ENCODE results near the gene BMPR1A.

BMPR1A gene

DNA sequence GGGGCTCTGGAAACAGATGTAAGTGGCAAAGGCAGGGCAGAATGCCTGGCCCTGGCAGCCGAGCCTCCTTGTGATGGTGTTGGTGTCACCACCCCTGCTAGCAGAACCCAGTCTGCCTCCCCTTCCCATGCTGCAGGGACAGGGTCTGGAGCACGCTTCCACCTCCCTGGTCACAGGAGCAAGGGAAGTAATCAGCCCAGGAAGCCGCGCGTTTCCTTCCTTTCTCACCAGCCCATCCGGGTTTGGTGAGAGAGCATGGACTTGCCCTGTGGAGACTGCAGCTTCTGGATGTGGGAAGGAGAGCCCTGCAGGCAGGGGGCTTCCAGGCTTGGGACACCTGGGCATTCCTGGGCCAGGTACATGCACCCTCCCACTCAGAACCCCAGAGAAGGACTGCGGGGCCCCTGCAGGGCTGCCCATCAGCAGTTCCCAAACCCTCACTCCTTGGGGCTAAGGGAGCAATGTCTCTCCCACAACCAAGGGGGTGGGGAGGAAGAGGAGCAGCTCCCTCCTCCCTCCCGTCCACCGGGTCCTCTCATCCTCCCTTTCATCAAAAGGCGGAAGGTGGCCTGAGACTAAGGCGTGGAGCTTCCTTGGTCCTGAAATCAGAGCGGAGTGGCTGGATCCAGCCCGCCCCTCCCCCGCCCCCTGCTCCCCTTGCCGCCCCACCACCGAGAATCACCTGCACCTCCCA lies 199.2 kb downstream of the BMPR1A start:
- DNase-seq (ENCODE audit: low read depth in 2 of 2) = no peak

DNA sequence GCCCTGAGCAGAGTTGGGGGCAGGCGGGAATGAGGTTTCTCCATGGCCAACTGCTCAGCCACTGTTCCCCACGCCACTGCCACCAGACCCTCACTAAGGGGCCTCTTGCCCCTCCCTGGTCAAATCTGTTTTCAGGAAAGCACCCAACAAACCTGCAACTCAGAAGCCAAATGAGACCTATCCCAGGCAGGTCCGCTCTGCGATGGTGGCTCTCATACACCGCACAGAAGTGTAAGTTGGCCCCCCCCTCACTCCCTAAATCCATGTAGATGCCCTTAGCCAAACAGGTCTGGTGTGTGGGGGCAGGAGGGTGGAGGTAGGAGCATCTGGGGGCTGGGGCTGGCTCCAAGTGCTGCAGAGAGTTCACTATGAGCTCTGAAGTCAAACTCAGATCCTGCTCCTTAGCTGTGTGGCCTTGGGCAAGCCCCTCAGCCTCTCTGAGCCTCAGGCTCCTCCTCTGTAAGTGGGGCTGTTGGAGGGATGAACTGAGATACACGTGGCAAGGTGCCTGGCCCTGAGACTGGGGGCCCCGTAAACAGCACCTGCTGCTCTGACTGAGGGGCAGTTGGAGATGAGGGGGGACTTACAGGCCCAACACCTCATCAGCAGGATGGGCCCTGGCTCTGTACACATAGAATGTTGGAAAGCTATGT lies 199.9 kb downstream of the BMPR1A start:
- DNase-seq (ENCODE audit: low read depth in 2 of 2) = no peak

DNA sequence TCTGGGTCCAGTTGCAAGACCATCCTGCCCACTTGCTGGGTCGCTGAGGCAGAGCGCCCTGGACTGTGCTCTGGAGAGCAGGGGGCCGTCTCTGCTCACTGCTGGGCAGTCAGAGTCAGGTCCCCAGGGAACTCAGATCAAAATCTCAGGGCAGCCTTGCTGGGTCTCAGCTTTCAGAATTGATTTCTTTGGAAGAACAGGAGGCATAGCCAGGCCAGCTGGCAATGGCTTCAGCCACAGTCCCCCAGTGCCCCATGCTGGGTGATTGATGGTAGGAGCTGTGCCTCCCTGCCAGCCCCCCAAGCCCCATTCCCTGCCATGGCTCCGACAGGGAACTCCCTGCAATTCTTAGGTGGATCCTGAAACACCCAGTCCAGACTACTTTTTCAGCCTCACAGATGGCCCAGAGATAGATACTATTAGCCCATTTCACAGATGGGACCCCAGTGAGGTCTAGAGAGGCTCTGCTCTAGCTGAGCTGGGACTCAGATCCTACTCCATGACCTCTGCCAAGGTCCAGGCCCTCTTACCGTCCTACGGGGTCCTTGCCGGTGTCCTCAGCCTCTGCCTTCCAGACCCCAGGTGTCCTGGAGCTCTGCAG lies 200.5 kb downstream of the BMPR1A start:
- DNase-seq (ENCODE audit: low read depth in 2 of 2) = no peak

DNA sequence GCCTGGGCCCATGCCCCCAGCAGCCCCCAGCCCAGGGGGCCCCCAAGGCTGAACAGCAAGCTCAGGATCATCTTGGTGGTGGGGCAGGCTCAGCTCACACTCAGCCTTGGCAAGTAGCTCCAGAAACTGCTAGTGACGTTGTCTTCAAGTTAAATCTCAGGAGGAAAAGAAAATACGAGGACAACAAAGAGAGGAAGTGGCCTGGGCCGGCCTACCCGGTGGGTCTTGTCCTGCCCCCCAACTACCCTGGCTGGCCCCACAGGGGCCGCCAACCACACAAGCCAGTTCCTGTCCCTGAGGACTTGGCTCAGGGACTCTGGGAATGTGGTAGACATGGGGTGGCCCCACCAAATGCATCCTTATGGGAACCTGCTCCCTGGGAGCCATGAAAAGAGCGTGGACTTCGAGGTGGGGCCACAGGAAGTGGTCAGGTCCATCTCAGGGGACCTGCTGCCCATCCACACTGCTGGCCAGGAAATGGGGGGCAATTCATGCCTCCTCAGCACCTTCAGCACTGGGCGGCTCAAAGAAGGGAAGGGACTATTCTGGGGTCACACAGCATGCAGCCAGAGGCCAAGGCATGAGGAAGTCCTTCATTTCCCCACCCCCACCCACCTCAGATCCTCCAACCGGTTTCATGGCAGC lies 201.2 kb downstream of the BMPR1A start, which contains the start of gene MMRN2:
TSS of gene MMRN2 (minus strand) at position 145 of the 645 bp plus-strand sequence. CDS start at position 71, 74 bp downstream.
- DNase-seq (ENCODE audit: low read depth in 2 of 2) = no peak

DNA sequence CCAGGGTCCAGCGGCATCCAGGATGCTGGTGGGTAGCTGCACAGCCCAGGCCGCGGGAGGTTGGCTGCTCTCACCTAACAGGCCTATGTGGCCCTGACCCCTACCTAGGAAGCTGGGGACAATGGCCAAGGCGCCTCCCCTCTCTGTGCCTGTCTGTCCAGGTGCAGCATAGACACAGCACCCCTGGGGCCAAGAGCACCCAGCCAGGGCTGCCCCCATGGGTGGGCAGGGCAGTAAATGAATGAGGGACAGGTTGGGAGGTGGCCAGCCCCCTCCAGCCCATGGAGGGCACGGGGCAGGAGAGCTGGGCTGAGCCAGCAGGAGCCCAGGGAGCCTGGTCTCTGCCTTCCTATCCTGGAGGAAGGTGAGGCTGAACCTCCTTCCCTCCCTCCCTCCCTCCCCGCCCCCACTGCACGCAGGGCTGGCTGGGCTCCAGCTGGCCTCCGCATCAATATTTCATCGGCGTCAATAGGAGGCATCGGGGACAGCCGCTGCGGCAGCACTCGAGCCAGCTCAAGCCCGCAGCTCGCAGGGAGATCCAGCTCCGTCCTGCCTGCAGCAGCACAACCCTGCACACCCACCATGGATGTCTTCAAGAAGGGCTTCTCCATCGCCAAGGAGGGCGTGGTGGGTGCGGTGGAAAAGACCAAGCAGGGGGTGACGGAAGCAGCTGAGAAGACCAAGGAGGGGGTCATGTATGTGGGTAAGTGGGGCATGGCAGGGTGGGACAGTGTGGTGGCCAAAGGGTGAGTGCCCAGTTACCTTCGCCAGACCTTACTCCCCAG lies 201.9 kb downstream of the BMPR1A start, which contains the start of gene SNCG:
TSS of gene SNCG (plus strand) at position 484 of the 785 bp plus-strand sequence. CDS start at position 583, 99 bp downstream.
- DNase-seq (ENCODE audit: low read depth in 2 of 2) = no peak

DNA sequence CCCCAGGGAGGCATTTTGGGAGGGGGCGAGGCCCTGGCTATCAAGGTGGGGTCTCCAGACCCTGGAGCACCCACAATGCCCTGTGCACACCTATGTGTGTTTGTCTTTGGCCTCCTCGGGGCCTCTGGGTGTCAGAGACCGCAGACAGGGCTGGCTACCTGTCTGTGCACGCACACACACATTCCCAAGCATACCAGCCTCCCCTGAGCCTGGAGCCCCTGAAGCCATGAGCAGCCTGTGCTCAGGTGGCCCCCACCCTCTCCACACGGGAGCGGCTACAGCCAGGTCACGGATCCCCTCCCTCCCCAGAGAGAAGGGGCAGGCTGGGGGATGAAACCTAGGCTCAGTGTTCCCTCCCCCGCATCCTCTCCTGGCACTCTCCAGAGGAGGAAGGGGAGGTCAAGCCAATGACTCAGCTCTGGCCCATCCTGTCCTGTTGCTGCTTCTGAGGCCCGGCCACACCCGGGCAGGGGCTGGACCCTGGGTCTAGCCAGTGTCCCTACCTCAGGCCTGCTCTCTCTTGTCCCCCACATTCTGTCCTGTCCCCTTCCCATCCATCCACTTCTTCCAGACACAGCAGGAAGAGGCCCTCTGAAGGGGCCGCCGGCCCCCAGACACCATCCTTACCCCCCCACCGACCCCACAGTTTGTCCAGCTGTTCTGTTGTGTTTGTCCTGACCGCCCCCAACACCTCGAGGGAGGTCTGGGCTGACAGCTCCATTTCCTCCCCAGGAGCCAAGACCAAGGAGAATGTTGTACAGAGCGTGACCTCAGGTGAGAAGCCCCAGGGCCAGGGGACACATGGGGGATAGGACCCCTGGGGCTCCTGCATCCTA lies 202.7 kb downstream of the BMPR1A start:
- DNase-seq (ENCODE audit: low read depth in 2 of 2) = no peak

DNA sequence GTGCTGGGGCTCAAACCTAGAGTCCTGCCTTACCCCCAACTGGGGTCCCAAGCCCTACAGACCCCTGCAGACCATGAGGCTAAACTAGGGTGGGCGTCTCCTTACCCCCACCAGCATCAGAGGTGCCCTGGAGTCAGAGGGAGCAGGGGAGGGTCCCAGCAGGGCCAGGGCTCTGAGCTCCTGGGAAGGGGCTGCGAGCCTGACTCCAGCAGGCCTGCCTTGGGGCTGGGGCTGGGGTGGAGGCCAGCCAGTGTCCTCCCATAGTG lies 203.3 kb downstream of the BMPR1A start:
- no peak for DNase-seq (ENCODE audit: low read depth in 2 of 2)

DNA sequence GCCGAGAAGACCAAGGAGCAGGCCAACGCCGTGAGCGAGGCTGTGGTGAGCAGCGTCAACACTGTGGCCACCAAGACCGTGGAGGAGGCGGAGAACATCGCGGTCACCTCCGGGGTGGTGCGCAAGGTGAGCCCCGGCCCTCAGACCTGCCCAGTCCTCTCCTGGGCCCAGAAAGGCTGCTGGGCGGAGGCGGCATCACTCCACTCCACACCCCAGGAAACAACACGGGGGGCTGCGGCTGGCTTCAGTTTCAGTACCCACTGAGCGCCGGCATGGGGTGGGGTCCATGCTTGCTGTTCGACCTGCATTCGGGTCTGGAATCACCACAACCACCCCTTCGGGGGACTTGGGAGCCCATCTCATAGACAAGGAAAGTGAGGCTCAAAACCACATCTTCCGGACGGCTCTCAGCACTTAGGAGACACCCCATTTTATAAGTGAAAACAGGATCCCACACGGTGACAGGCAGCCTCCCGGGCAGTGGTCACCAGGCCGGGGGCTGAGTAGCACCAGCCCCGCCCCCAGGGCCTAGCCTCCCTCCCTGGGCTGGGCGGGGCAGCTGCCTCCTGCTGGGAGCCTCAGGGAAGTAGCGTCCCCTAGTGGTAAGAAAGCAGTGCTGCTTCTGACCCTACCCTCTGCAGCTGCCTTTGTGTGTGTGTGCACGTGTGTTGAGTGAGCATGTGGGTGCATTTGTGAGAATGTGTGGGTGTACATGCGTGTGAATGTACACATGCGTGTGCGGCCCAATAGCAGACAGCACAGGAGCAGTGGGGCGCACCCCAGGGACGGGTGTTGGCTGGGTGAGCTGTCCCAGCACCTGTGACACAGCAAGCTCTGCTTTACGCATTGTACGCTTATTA lies 203.8 kb downstream of the BMPR1A start:
- DNase-seq (ENCODE audit: low read depth in 2 of 2) = no peak

DNA sequence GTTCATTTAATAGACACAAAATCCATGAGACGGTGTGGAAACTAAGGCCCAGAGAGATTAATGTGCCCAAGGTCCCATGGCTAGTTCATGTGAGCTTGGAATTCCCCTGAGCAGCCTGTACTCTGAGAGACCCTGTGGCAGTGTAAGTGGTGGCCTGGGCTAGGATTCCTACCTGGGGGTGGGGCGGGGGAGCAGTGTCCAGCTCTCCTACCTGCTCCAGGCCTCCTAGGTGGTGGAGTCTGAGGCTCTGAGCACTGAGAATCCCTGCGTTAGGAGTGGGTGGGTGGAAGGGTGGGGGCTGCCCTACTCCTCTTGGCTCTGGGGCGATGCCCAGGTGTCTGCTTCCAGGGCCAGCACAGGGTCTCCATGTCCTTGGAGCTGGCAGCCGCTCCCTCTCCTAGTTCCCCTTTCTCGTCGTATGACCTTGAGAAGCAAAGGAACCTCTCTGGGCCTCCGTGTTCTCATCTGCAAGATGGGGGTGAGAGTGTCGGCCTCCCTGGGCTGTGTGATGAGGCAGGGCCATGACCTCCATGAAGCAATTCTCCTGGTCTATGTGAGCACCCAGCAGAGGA lies 204.5 kb downstream of the BMPR1A start:
- DNase-seq (ENCODE audit: low read depth in 2 of 2) = no peak

DNA sequence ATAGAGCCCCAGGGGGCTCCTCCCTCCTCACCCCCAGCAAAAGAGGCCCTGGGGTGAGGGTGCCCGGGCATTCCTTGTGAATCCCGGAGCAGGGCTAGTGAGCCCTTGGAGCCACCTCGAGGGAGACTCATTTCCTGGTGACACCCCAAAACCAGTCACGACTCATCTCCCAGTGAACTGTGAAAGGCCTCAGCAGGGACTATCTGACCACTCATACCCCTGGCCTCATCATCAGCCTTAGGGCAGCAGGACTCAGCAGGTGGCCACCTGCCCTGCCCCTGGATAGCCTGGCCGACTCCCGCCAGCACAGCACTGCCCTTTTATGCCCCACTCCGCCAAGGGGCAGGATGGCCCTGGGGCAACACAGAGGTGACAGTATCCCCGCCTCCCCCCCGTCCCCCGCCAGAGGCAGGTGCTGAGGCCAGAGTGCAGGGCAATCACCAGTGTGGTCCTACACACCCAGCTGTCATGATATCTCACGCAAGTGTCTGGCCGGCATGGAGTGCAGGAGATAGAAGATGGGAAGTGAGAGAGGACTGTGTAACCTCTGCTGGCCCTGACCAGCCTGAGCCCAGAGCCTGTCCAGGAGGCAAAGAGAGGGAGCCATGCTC lies 205.2 kb downstream of the BMPR1A start:
- DNase-seq (ENCODE audit: low read depth in 2 of 2) = no peak

DNA sequence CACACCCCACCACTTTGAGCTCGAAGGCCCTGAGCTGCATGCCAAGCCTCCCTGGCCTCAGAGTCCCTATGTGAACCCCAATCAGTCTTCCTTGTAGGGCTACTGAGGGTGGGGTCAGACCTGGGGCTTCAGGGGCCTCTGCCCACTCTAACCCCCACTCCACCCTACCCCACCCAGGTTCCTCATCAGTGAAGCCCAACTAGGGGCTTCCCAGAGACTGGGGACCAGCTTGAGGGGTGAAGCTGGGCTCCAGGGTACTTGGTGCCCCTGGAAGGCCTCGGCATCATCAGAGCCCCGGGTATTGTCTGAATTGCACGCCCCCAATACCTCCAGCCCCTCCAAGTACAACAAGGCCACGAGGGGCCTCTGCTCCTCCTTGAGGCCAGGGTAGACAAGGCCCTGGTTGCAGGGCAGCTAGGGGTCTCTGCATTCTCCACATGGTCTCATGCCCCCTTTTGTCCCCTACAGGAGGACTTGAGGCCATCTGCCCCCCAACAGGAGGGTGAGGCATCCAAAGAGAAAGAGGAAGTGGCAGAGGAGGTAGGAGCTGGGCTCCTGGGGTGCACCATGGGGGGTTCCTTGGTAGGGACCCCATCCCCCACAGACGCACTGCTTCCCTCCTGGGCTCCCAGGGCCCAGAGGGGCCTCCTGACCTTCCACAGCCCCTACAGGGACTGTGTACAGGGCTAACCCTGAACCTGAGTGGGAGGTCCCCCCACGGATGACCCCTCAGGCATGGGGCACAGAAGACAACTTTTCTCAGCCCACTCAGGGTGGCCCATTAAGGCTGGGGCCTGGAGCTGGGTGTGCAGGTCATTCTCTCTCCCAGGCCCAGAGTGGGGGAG lies 205.9 kb downstream of the BMPR1A start:
- DNase-seq (ENCODE audit: low read depth in 2 of 2) = no peak

DNA sequence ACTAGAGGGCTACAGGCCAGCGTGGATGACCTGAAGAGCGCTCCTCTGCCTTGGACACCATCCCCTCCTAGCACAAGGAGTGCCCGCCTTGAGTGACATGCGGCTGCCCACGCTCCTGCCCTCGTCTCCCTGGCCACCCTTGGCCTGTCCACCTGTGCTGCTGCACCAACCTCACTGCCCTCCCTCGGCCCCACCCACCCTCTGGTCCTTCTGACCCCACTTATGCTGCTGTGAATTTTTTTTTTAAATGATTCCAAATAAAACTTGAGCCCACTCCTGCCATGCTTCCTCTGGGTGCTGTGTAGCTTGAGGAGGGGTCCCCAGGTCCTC lies 206.5 kb downstream of the BMPR1A start:
- no peak for DNase-seq (ENCODE audit: low read depth in 2 of 2)

DNA sequence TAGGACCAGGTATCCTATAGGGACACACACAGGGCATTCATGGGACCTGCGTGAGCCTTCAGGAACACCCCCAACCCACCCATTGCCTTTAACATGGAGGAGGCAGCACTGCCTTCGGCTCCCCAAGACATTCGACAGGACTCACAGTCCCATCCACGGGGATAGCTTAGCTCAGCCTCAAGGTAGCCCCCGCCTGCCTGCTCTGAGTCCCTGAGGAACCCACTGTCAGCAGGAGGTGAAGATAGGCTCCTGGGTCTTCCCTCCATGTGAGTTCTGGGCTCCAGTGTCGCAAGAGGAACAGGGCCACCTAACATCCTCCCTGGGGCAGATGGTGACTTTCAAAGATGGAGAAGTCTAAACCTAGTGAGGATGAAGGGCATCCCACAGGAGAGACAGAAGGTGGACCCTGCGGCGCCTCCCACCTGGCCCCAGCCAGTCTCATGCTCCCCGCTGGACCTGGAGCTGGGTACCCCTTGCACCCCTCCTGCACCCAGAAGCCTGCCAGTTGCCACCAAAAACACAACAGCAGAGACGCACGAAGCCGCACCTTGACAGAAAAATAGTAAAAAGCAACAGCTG lies 207.0 kb downstream of the BMPR1A start:
- DNase-seq (ENCODE audit: low read depth in 2 of 2) = no peak

DNA sequence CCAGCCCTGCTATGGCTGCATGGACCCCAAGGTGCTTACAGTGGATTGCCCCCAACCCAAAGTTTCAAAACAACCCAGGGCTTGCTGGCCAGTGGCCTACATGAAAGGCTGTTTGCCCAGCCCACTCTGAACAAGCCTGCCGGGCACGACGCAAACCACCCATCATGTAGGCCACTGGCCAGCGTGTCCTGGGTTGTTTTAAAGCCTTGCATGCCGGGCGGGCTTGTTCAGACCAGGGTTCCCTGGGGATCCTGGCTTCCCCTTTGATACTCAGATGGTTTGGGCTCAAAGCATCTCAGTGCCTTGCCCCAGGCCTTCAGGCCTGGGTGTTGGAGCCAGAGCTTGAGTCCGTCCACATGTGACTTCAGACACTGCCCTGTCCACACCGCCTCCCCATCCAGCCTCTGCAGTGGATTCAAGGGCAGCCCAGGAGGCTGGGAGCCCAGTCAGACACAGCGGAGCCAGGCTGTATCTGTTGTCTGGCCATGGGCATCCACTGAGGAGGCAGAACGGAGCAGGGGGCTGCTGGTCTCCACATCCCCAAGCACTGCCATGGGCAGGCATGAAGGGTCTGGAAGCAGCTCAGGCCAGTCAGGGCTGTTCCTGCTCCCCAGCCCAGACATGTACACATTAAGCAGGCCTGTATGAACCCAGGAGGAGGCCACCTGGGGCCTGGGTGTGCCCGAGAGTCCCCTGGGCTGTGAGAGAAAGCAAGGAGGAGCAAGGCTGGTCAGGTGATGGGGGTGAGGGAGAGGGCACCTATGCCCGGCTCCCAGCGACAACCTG lies 207.8 kb downstream of the BMPR1A start:
- DNase-seq (ENCODE audit: low read depth in 2 of 2) = no peak

DNA sequence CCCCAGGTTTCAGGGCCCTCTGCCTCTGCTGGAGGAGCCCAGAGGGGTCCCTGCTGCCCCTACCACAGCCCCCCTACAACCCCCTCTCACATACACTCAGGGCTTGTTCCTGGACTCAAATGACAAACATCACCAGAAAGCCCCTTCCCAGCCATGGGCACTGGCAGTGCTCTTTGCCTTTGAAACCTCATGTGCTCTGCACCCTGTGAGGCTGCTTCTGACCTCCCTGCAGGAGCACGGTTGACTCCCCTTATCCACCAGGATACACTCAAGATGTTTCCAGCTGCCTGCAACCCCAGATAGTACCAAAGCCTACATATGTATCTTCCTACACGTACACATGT lies 208.4 kb downstream of the BMPR1A start:
- no peak for DNase-seq (ENCODE audit: low read depth in 2 of 2)

DNA sequence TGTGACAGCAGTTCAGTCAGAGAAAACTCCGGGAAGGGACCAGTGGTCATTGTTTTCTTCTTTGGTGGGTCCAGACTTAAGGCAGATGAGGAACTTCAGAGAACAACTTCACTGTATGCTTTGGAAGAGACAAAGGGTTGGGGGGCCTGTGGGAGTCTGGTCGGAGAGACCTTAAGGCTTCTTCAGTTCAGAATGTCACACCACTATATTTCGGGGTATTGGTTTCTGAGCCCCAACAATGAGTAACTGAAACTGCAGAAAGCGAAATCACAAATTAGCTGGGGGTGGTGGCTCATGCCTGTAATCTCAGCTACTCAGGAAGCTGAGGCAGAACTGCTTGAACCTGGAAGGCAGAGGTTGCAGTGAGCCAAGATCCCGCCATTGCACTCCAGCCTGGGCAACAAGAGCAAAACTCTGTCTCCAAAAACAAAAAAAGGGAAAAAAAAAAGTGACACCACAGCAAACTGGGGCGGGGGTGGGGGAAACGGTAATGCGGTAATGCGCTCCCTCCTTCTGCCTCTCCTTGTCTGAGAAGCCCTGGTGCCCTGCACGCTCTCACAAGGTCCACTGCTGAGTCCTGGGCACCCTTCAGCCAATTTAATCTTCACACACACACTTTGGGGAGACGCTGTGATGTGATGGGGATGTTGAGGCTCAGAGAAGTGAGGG lies 209.7 kb downstream of the BMPR1A start:
- no peak for DNase-seq (ENCODE audit: low read depth in 2 of 2)

DNA sequence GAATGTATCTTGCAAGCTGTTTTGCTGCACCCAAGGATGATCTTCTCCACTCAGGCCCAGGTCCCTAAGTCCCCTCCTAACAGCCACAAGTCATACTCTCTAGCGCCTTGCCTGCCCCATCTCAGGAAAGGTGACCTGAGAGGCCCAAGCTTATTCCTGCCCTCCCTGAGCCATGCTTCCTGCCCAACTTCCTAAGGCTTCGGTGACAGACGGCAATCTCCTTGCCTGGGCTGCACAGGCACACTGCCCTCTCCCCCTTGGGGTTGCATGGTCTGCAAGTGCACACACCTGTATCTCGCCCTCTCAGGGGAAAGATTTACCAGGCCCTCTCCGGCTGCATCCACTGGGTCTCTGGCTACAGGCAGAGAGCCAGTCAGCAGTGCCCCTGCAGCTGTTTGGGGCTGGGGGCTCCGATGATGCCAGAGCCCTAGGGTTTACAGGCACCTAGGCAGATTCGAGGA lies 211.1 kb downstream of the BMPR1A start:
- DNase-seq (ENCODE audit: low read depth in 2 of 2) = no peak

Measured in activated CD8-positive, alpha-beta memory T cell treated with anti-CD3 and anti-CD28 coated beads for 4 hours (primary cell).